Sigmoid colon (tissue), 7 donors: ENCODE data around the gene PDE1A. TPM values are rescaled to one million over a fixed set of nuclear protein-coding genes. Genes with fewer than 3 reads are reported as not detected.

ENCODE experiments used
- DNase-seq: peaks from one replicate; pipeline ENCODE4 v3.0.0-alpha.2; 2019
- H3K27ac ChIP-seq, 4 donors: fragments of 200-600 bp; sonication (generic); one replicate each; pipeline ENCODE4 v1.5.1; 2016 to 2019; ENCODE audit warnings: mild to moderate bottlenecking in 1 of 4
- H3K27me3 ChIP-seq, 3 donors: fragments of 200-600 bp; sonication (generic); one replicate each; pipeline ENCODE4 v1.5.1; 2019; ENCODE audit warnings: mild to moderate bottlenecking in 1 of 3
- H3K36me3 ChIP-seq, 4 donors: fragments of 200-600 bp; sonication (generic); one replicate each; pipeline ENCODE4 v1.5.1; 2016 to 2019
- H3K4me1 ChIP-seq, 4 donors: fragments of 200-600 bp; sonication (generic); one replicate each; pipeline ENCODE4 v1.5.1; 2017 to 2019
- H3K4me3 ChIP-seq, 4 donors: fragments of 200-600 bp; sonication (generic); one replicate each; pipeline ENCODE4 v1.5.1; 2017 to 2019; ENCODE audit warnings: mild to moderate bottlenecking in 2 of 4, moderate library complexity in 1 of 4
- H3K9me3 ChIP-seq, 4 donors: fragments of 200-600 bp in 3 of 4; sonication (generic) in 3 of 4; one replicate each; pipeline versions ENCODE4 v1.5.1 to v1.6.1; 2013 to 2019
- CTCF ChIP-seq, 4 experiments: fragments of 450-650 bp in 3 of 4; fragments of 200-600 bp in 1 of 4; IDR thresholded peaks; one replicate each; pipeline ENCODE4 v1.5.1; 2016 to 2019; ENCODE audit warnings: antibody characterized with exemption in 4 of 4, mild to moderate bottlenecking in 3 of 4, moderate library complexity in 2 of 4
- EP300 ChIP-seq, 4 donors: sonication (generic); formaldehyde crosslinking; IDR thresholded peaks; one replicate each; pipeline ENCODE4 v1.6.1; 2017; ENCODE audit warnings: antibody characterized with exemption in 4 of 4
- POLR2A ChIP-seq, 2 donors: fragments of 450-650 bp; IDR thresholded peaks; one replicate each; pipeline ENCODE4 v1.6.1; 2016; ENCODE audit warnings: antibody characterized with exemption in 2 of 2, mild to moderate bottlenecking in 2 of 2, moderate library complexity in 2 of 2
- POLR2AphosphoS5 ChIP-seq, 4 donors: sonication (generic); formaldehyde crosslinking; IDR thresholded peaks; one replicate each; pipeline ENCODE4 v1.6.1; 2017; ENCODE audit warnings: antibody characterized with exemption in 4 of 4
- WGBS, 2 donors: extraction: QIAGEN DNeasy Blood & Tissue Kit; methylation state at CpG; one replicate each; pipeline ENCODE4 v1.1.7; 2013; 5-methylcytosine and 5-hydroxymethylcytosine counted together
- intact Hi-C: fragments of 100-400 bp; cut with DNase I; formaldehyde crosslinking; loops from one replicate; pipeline ENCODE4 v1.15.1; 2023
- polyA plus RNA-seq, 3 donors: library from polyadenylated mRNA; stranded (reverse); fragments of 200-250 nt; gene quantifications; one replicate each; pipeline ENCODE4 v1.2.3, GENCODE V29; 2013
- total RNA-seq, 4 donors: library from RNA; depleted of rRNA; stranded (reverse); fragments of >200 nt; gene quantifications; one replicate each; pipeline ENCODE4 v1.1.0, GENCODE V29; 2016
- donor health status: healthy with polysubstance abuse.
- donor health status: Bipolar disorder and iron deficiency.
- donor health status: healthy.

PDE1A gene
- total and polyA plus RNA-seq, 7 donors, result 0.69 to 37.1 (median 17.2) TPM

- intact Hi-C loops, result no loop called here
- WGBS, 2 donors, result 84 to 89% methylated on average over 2 of the region's 2 CpGs
- TF ChIP-seq POLR2A (IDR thresholded peaks at IDR 0.05) (no peak), EP300 (IDR thresholded peaks at IDR 0.05) (no peak), POLR2AphosphoS5 (IDR thresholded peaks at IDR 0.05) (no peak), CTCF (IDR thresholded peaks at IDR 0.05) (no peak)
Observed at GRCh38 chr2:182166841-182167240, 260.0 kb downstream of the PDE1A start.

DNA sequence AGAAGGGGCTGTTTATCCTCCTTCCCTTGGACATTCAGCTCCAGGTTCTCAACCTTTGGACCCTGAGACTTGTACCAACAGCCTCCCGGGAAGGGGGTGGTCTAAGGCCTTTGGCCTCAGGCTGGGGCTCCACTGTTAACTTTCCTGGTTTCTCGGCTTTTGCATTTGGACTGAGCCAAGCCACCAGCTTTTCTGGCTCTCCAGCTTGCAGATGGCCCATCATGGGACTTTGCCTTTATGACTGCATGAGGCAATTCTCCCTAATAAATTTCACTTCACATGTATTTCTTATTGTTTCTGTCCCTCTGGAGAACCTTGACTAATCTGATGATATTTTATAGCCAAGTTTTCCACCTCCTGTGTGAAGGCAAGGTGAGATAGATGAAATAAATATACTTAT lies 260.4 kb downstream of the PDE1A start:
- Histone ChIP-seq H3K36me3 (no peaks in the 10 kb centered on the region), H3K4me3 (no peak overlapping the region), H3K27me3 (no peaks in the 10 kb centered on the region), H3K27ac (no peak overlapping the region), H3K4me1 (no peaks in the 10 kb centered on the region), H3K9me3 (no peaks in the 10 kb centered on the region)
- WGBS, 2 donors, result 73 to 86% methylated on average over 2 of the region's 2 CpGs
- intact Hi-C loops, result no loop called here
- no peak for DNase-seq
- TF ChIP-seq EP300 (IDR thresholded peaks at IDR 0.05), result no peak
- no peak for TF ChIP-seq POLR2AphosphoS5 (IDR thresholded peaks at IDR 0.05)
- TF ChIP-seq POLR2A (IDR thresholded peaks at IDR 0.05), result no peak
- no peak for TF ChIP-seq CTCF (IDR thresholded peaks at IDR 0.05)

More at GRCh38 chr2:182166841-182167240, 260.0 kb downstream of the PDE1A start:
- Histone ChIP-seq H3K4me1 (no peaks in the 10 kb centered on the region), H3K36me3 (no peaks in the 10 kb centered on the region), H3K27me3 (no peaks in the 10 kb centered on the region), H3K27ac (no peak overlapping the region), H3K9me3 (no peaks in the 10 kb centered on the region), H3K4me3 (no peak overlapping the region)
- no peak for DNase-seq

DNA sequence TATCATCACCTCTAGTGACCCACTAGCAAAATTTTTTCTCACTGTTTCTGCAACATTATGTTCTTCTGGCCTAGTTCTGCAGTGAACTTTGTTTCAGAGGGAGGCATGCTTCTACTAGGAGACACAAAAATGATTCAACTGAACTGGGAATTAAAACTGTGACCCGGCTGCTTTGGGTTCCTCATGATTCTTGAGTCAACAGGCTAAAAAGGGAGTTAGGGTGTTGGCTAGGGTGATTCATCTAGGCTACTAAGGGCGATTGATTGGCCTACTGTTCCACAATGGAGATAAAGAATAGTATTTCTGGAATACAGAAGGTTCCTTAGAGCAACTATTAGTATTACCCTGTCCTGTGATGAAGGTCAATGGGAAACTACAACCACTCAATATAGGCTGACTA lies 261.6 kb downstream of the PDE1A start:
- Histone ChIP-seq H3K36me3 (no peaks in the 10 kb centered on the region), H3K27ac (no peak overlapping the region), H3K4me1 (no peaks in the 10 kb centered on the region), H3K27me3 (no peaks in the 10 kb centered on the region), H3K9me3 (no peaks in the 10 kb centered on the region), H3K4me3 (no peak overlapping the region)
- intact Hi-C loops, result no loop called here
- DNase-seq, result no peak
- no peak for TF ChIP-seq POLR2AphosphoS5 (IDR thresholded peaks at IDR 0.05)
- TF ChIP-seq CTCF (IDR thresholded peaks at IDR 0.05), result no peak
- no peak for TF ChIP-seq POLR2A (IDR thresholded peaks at IDR 0.05)
- no peak for TF ChIP-seq EP300 (IDR thresholded peaks at IDR 0.05)
- WGBS, 2 donors, result 83 to 85% methylated on average over 2 of the region's 2 CpGs

- Histone ChIP-seq H3K4me3 (no peak overlapping the region), H3K27ac (no peak overlapping the region), H3K27me3 (no peaks in the 10 kb centered on the region), H3K9me3 (no peaks in the 10 kb centered on the region), H3K36me3 (no peaks in the 10 kb centered on the region), H3K4me1 (no peaks in the 10 kb centered on the region)
- TF ChIP-seq POLR2A (IDR thresholded peaks at IDR 0.05), result no peak
- no peak for TF ChIP-seq EP300 (IDR thresholded peaks at IDR 0.05)
- no peak for TF ChIP-seq CTCF (IDR thresholded peaks at IDR 0.05)
- TF ChIP-seq POLR2AphosphoS5 (IDR thresholded peaks at IDR 0.05), result no peak
- WGBS, 2 donors, result 80 to 86% methylated on average over 1 of the region's 1 CpG
- no peak for DNase-seq
- intact Hi-C loops, result no loop called here
Observed at GRCh38 chr2:182164686-182165085, 262.1 kb downstream of the PDE1A start.

DNA sequence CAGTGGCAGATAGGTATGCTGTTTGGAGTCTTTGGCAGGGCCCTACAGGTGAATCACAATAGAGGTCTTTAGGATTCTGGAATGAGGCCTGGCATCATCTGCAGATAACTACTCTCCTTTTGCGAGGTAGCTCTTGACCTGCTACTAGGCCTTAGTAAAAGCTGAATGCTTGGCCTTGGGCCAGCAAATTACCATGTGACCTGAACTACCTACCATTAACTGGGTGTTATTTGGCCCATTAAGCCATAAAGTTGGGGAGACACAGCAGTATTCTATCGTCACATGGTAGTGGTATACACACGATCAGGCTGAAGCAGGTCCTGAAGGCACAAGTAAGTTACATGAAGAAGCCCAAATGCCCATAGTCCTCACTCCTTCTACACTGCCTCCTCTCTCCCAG lies 263.0 kb downstream of the PDE1A start:
- Histone ChIP-seq H3K27me3 (no peaks in the 10 kb centered on the region), H3K36me3 (no peaks in the 10 kb centered on the region), H3K9me3 (no peaks in the 10 kb centered on the region), H3K4me3 (no peak overlapping the region), H3K27ac (no peak overlapping the region), H3K4me1 (no peaks in the 10 kb centered on the region)
- no peak for DNase-seq
- whole genome bisulfite sequencing, 2 donors, result 18 to 73% methylated on average over 3 of the region's 3 CpGs
- TF ChIP-seq POLR2A (IDR thresholded peaks at IDR 0.05), result no peak
- no peak for TF ChIP-seq EP300 (IDR thresholded peaks at IDR 0.05)
- no peak for TF ChIP-seq POLR2AphosphoS5 (IDR thresholded peaks at IDR 0.05)
- no peak for TF ChIP-seq CTCF (IDR thresholded peaks at IDR 0.05)
- intact Hi-C loops, result no loop called here
